NCI-H2196 treated with DMSO at 0.1 percent for 48 hours (cell line): ENCODE measurements around the gene SIX4.

Source experiments
- DNase-seq: peaks from one replicate; lab custom pipeline; 2025; ENCODE audit not compliant: unreplicated experiment; lab: John Stamatoyannopoulos, UW

Gene SIX4

GRCh38 chr14:60662982-60663381, 61.2 kb downstream of the SIX4 start:
- DNase-seq, result no peak

- no peak for DNase-seq
These were observed 62.4 kb downstream of the SIX4 start for GRCh38 chr14:60661721-60662120.
